Spleen (tissue), 7 donors: Measurements from ENCODE around the gene PIGR.

Source experiments
- POLR2A ChIP-seq, 3 donors: fragments of 450-650 bp; IDR thresholded peaks; one replicate each; pipeline ENCODE4 v1.5.1; 2017; ENCODE audit warnings: antibody characterized with exemption in 3 of 3, mild to moderate bottlenecking in 1 of 3
- TF ChIP-seq, protein P1 (sequence below), 11 experiments: fragments of 200-600 bp in 7 of 11; fragments of 450-650 bp in 4 of 11; sonication (generic) in 4 of 11; IDR thresholded peaks in 8 of 11; conservative IDR thresholded peaks in 3 of 11; 1 replicate in 7 of 11; 2 replicates in 4 of 11; pipeline versions ENCODE4 v1.4.0 to v1.8.0; 2016 to 2021; ENCODE audit warnings: antibody characterized with exemption in 11 of 11, inconsistent platforms in 4 of 11, mild to moderate bottlenecking in 1 of 11
- donor health status: DM: no; HTN: no; CAD: no; lungs with moderate emphysema.
- donor health status: DM: no; HTN: no; CAD: no.
- donor health status: DM: no; HTN: no; CAD: no.

- TF ChIP-seq, protein P1, sequence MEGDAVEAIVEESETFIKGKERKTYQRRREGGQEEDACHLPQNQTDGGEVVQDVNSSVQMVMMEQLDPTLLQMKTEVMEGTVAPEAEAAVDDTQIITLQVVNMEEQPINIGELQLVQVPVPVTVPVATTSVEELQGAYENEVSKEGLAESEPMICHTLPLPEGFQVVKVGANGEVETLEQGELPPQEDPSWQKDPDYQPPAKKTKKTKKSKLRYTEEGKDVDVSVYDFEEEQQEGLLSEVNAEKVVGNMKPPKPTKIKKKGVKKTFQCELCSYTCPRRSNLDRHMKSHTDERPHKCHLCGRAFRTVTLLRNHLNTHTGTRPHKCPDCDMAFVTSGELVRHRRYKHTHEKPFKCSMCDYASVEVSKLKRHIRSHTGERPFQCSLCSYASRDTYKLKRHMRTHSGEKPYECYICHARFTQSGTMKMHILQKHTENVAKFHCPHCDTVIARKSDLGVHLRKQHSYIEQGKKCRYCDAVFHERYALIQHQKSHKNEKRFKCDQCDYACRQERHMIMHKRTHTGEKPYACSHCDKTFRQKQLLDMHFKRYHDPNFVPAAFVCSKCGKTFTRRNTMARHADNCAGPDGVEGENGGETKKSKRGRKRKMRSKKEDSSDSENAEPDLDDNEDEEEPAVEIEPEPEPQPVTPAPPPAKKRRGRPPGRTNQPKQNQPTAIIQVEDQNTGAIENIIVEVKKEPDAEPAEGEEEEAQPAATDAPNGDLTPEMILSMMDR (IDR thresholded peaks at IDR 0.05 in 8 of 11, conservative IDR thresholded peaks at IDR 0.05 in 3 of 11): no peak
- no peak for TF ChIP-seq POLR2A (IDR thresholded peaks at IDR 0.05)
Observed at GRCh38 chr1:206957639-206958038, 11.4 kb upstream of the PIGR start.
